ENCODE measurements around the gene LRRC1. TPM values are rescaled to one million over a fixed set of nuclear protein-coding genes. Genes with fewer than 3 reads are reported as not detected.

LRRC1 gene
- total RNA-seq, result 10 to 100 TPM; 39.0 to 62.5 (median 52.2) TPM

DNA sequence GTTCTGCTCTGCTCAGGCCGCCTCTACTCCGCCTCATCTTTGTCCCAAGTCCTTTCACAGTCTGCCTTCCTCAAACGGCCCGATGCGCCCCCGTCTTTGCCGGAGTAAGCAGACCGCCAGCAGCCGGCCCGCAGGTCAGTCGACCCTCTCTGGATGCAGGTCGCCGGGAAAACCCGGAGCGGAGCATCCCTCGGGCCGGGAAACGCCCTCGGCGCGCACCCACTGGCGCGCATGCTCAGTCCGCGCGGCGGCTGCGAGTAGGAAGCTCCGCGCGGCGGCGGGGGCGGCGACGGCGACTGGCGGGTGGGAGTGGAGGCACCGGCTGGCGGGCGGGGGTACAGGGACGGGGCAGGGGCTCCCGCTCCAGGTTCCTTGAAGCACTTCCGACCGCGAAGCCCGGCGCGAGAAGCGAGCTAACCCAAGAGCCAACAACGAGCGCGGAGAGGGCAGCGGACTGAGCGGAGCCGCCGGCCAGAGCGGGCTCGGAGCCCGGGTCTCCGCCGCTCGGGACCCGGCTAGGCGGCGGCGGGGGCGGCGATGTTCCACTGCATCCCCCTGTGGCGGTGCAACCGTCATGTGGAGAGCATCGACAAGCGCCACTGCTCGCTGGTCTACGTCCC, at the start of gene LRRC1:
Gene LRRC1, plus strand, starts transcription at position 286 of the 620 bp plus-strand sequence. Its CDS starts 252 bp downstream, at position 538.
- no peak for TF ChIP-seq POLR2A (IDR thresholded peaks at IDR 0.05)
- TF ChIP-seq, protein P1, sequence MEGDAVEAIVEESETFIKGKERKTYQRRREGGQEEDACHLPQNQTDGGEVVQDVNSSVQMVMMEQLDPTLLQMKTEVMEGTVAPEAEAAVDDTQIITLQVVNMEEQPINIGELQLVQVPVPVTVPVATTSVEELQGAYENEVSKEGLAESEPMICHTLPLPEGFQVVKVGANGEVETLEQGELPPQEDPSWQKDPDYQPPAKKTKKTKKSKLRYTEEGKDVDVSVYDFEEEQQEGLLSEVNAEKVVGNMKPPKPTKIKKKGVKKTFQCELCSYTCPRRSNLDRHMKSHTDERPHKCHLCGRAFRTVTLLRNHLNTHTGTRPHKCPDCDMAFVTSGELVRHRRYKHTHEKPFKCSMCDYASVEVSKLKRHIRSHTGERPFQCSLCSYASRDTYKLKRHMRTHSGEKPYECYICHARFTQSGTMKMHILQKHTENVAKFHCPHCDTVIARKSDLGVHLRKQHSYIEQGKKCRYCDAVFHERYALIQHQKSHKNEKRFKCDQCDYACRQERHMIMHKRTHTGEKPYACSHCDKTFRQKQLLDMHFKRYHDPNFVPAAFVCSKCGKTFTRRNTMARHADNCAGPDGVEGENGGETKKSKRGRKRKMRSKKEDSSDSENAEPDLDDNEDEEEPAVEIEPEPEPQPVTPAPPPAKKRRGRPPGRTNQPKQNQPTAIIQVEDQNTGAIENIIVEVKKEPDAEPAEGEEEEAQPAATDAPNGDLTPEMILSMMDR (IDR thresholded peaks at IDR 0.05), result no peak
- DNase-seq (ENCODE audit: low spot score in 2 of 2), result peak; percentile 86 to 97
- WGBS, 2 donors, result 0% methylated on average over 21 to 41 of the region's 75 CpGs
- H3K4me3 ChIP-seq (ENCODE audit: low read depth, poor library complexity, severe bottlenecking), result peak within 1 kb of the TSS; percentile 64
- intact Hi-C loops (cut with DNase I; ENCODE audit: low total_unique reads), result no loop called here

DNA sequence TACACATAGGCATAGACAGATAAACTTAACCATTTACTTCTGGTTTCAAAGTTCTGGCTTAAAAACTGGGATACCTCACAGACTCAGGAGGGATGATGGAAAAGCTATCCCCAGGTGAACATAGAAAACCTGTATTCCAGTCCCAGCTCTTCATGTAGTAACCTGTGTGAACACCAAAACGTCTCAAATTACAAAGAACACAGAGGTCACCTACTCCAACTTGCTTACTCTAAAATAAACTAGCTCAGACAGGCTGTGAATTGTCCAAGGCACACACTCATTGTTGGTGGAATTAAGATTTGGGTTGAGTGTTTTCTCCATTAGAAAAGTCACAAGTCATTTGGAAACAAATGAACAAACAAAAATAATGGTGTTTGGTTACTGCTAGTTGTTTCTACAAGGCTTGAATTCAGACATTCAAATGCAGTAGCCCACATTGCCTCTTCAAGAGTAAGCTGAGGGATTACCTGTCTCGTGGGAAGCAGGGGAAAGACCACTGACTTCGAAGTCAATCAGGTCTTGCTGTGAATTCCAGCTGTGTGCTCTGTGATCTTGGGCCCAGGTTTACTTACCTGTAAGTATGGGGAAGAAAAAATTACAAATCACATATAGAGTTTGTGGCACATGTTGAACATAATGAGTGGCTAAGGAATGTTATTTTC, 48.2 kb upstream of the LRRC1 start:
- intact Hi-C loops (cut with DNase I; ENCODE audit: low total_unique reads), result no loop called here
- 42 to 48% methylated on average over 3 of the region's 3 CpGs for WGBS, 2 donors
- no peak for DNase-seq (ENCODE audit: low spot score in 2 of 2)

DNA sequence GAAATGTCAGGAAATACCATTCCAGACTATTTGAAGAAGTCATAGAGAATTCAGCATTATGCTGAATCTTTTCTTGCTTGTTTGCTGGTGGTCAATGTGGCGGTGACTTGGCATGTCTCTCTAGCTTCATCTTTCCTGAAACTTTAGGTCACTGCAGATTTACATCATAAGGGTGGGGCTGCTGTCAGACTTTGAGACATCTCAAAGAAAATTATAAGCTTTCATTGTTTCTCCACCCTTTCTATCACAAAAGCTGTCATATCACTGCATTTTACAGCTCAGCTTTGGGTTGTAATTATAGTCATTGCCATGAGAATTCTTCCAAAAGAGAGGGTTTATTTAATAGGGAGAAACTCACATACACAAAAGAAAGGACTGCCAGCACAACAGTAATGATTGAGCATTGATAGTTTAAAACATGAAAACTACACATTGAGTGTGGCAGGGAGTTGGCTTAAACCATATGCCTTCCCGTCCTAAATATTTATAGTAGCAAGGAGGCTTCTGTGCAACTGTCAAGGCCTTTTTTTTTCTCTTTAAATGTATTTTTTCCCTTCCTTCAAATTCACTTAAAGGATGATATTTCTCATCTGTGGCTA, 44.7 kb upstream of the LRRC1 start:
- H3K4me3 ChIP-seq (ENCODE audit: low read depth, poor library complexity, severe bottlenecking), result no peak overlapping the region
- 72 to 75% methylated on average over 2 of the region's 2 CpGs for WGBS, 2 donors
- intact Hi-C loops (cut with DNase I; ENCODE audit: low total_unique reads), result loop anchor here (1.0 kb wide), 1 partner anchor 33 kb away; no protein-coding TSS in a partner anchor
- DNase-seq (ENCODE audit: low spot score in 2 of 2), result no peak
- no peak for TF ChIP-seq POLR2A (IDR thresholded peaks at IDR 0.05)
- TF ChIP-seq, protein P1 (IDR thresholded peaks at IDR 0.05), result no peak

More for the DNA sequence above, 48.2 kb upstream of the LRRC1 start:
- H3K4me3 ChIP-seq (ENCODE audit: low read depth, poor library complexity, severe bottlenecking), result no peak overlapping the region
- TF ChIP-seq, protein P1 (IDR thresholded peaks at IDR 0.05), result no peak
- TF ChIP-seq POLR2A (IDR thresholded peaks at IDR 0.05), result no peak

DNA sequence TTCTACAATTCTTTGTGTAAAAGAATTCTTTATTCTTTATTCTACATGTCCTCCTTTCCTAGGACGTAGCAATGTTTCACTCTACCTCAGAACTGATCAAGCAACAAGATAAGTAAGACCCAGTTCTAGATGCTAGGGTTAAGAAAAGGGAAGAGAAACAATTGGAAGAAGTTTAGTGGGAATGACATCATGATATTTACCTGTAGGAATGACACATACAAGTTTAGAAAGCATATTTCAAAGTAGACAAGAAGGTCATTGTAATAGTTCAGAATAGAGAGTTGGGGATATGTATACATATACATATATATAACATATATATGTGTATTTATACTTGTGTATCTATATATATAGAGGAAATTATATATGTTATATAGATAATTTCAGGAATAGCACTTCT, 43.4 kb upstream of the LRRC1 start:
- intact Hi-C loops (cut with DNase I; ENCODE audit: low total_unique reads), result no loop called here

DNA sequence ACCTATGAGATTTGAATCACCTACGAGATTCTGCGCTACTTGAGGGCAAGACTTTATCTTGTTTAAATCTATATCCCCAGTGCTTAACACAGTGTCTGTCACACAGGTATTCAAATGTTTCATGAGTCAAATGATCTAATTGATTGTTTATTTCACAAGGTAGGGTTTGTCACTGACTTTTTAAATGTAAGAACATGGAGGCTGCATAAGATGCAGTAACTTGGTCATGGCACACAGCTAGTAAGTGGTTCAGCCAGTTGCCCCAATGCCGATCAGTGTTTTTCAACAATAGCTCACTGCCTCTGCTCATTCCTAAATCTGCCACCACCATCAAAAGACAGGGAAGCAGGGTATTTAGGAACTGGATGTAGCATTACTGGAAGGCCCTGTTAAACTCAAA, 42.4 kb upstream of the LRRC1 start:
- TF ChIP-seq, protein P1 (IDR thresholded peaks at IDR 0.05), result no peak
- TF ChIP-seq POLR2A (IDR thresholded peaks at IDR 0.05), result no peak
- no peak for DNase-seq (ENCODE audit: low spot score in 2 of 2)
- intact Hi-C loops (cut with DNase I; ENCODE audit: low total_unique reads), result no loop called here
- H3K4me3 ChIP-seq (ENCODE audit: low read depth, poor library complexity, severe bottlenecking), result no peak overlapping the region
- 63 to 68% methylated on average over 3 of the region's 3 CpGs for WGBS, 2 donors

More for the DNA sequence above, 43.4 kb upstream of the LRRC1 start:
- no peak for TF ChIP-seq POLR2A (IDR thresholded peaks at IDR 0.05)
- TF ChIP-seq, protein P1 (IDR thresholded peaks at IDR 0.05), result no peak
- no peak overlapping the region for H3K4me3 ChIP-seq (ENCODE audit: low read depth, poor library complexity, severe bottlenecking)
- 45 to 93% methylated on average over 1 of the region's 1 CpG for WGBS, 2 donors
- DNase-seq (ENCODE audit: low spot score in 2 of 2), result no peak
